Inferior parietal cortex (tissue), 1 donor: Measurements from ENCODE around the gene AGXT.

Experiments used
- DNase-seq: peaks from one replicate; pipeline ENCODE4 v3.0.0-alpha.2; 2016; ENCODE audit errors: extremely low spot score

Gene AGXT

GRCh38 chr2:240898108-240898730 lies 29.6 kb downstream of the AGXT start:
- peak; percentile 8 for DNase-seq

GRCh38 chr2:240898731-240899467 lies 30.3 kb downstream of the AGXT start:
- peak; percentile 9 for DNase-seq

- no peak for DNase-seq
Measured at GRCh38 chr2:240899468-240899865, 30.8 kb downstream of the AGXT start.

GRCh38 chr2:240900141-240900860 lies 31.7 kb downstream of the AGXT start:
- no peak for DNase-seq

- no peak for DNase-seq
Measured at GRCh38 chr2:240901986-240902614, 33.5 kb downstream of the AGXT start.

- DNase-seq = no peak
Measured at GRCh38 chr2:240902615-240903041, 34.0 kb downstream of the AGXT start.

GRCh38 chr2:240903191-240904060 lies 34.8 kb downstream of the AGXT start:
- no peak for DNase-seq

GRCh38 chr2:240904216-240905175 lies 35.9 kb downstream of the AGXT start:
- DNase-seq = no peak

- DNase-seq = no peak
Measured at GRCh38 chr2:240905176-240905781, 36.7 kb downstream of the AGXT start.

GRCh38 chr2:240906141-240906910 lies 37.7 kb downstream of the AGXT start, which contains the start of gene CROCC2:
Gene CROCC2 (plus strand): TSS chr2:240906336. CDS start chr2:240906514, 178 bp downstream.
- DNase-seq = no peak

- DNase-seq = no peak
Measured at GRCh38 chr2:240906911-240907590, 38.4 kb downstream of the AGXT start.

GRCh38 chr2:240909216-240909974 lies 40.8 kb downstream of the AGXT start:
- no peak for DNase-seq

- no peak for DNase-seq
Measured at GRCh38 chr2:240911641-240912265, 43.1 kb downstream of the AGXT start.

- DNase-seq = no peak
Measured at GRCh38 chr2:240912878-240913809, 44.5 kb downstream of the AGXT start.

- peak; percentile 15 for DNase-seq
Measured at GRCh38 chr2:240913810-240914644, 45.4 kb downstream of the AGXT start.
